Measurements from ENCODE around the gene CYGB. TPM values are rescaled to one million over a fixed set of nuclear protein-coding genes. Genes with fewer than 3 reads are reported as not detected.
"Not testable (repeated sequence)": the region's sequence is repeated elsewhere in the genome, so short reads cannot be mapped to it uniquely, and the experiment has no call there.

Gene CYGB
- total RNA-seq, 2 experiments from 2014 or later, result not detected

GRCh38 chr17:76543826-76544545 is 6.5 kb upstream of the CYGB start:
- ChIA-PET CTCF (interaction anchor here (0.6 to 3.7 kb wide), 7 partner anchors 13 to 137 kb away, joined by 3 to 25 read pairs (median 5); partner anchors contain the start of gene ST6GALNAC2), POLR2A (no interaction called here)

GRCh38 chr17:76543482-76543825 is 5.9 kb upstream of the CYGB start:
- CTCF ChIA-PET, result interaction anchor here (0.6 to 1.6 kb wide), 6 partner anchors 13 to 138 kb away, joined by 3 to 7 read pairs (median 4); partner anchors contain the start of gene ST6GALNAC2
- POLR2A ChIA-PET, result no interaction called here

GRCh38 chr17:76542984-76543383 is 5.5 kb upstream of the CYGB start:
- ChIA-PET POLR2A (no interaction called here), CTCF (interaction anchor here (1.3 to 1.6 kb wide), 5 partner anchors 14 to 138 kb away, joined by 3 to 7 read pairs (median 5); partner anchors contain the start of gene ST6GALNAC2)

- ChIA-PET POLR2A (no interaction called here), CTCF (interaction anchor here (1.2 to 1.6 kb wide), 6 partner anchors 9 to 139 kb away, joined by 3 to 7 read pairs (median 4); partner anchors contain the start of gene ST6GALNAC2)
These were observed 5.1 kb upstream of the CYGB start for GRCh38 chr17:76542566-76542971.

GRCh38 chr17:76541739-76542454 is 4.4 kb upstream of the CYGB start:
- CTCF ChIA-PET, result interaction anchor here (1.2 kb wide), 1 partner anchor 10 kb away, joined by 4 read pairs; no protein-coding TSS in a partner anchor
- POLR2A ChIA-PET, result no interaction called here

GRCh38 chr17:76540381-76541300 is 3.1 kb upstream of the CYGB start:
- ChIA-PET CTCF (interaction anchor here (0.6 to 2.2 kb wide), 2 partner anchors 18 to 75 kb away, joined by 3 to 10 read pairs; no protein-coding TSS in a partner anchor), POLR2A (no interaction called here)

- ChIA-PET POLR2A (no interaction called here), CTCF (interaction anchor here (2.2 kb wide), 1 partner anchor 17 kb away, joined by 10 read pairs; no protein-coding TSS in a partner anchor)
These were observed 2.2 kb upstream of the CYGB start, which contains the start of gene PRCD for GRCh38 chr17:76539631-76540271. Gene PRCD, plus strand, starts transcription at chr17:76540044. Its CDS starts 98 bp downstream, at chr17:76540142.

GRCh38 chr17:76538941-76539570 is 1.5 kb upstream of the CYGB start:
- ChIA-PET CTCF (interaction anchor here (2.2 kb wide), 1 partner anchor 16 kb away, joined by 10 read pairs; no protein-coding TSS in a partner anchor), POLR2A (no interaction called here)

- POLR2A ChIA-PET, result interaction anchor here (1.4 kb wide), 1 partner anchor 10 kb away, joined by 3 read pairs; no protein-coding TSS in a partner anchor
These were observed 897 bp upstream of the CYGB start for GRCh38 chr17:76538281-76538931.

GRCh38 chr17:76537288-76537577 is 276 bp downstream of the CYGB start:
- POLR2A ChIA-PET, result interaction anchor here (1.4 kb wide), 1 partner anchor 9 kb away, joined by 3 read pairs; no protein-coding TSS in a partner anchor
- CTCF ChIA-PET, result interaction anchor here (0.8 to 1.3 kb wide), 3 partner anchors 8 to 14 kb away, joined by 3 to 6 read pairs (median 3); no protein-coding TSS in a partner anchor

More at GRCh38 chr17:76538281-76538931, 897 bp upstream of the CYGB start:
- CTCF ChIA-PET, result interaction anchor here (0.7 kb wide), 1 partner anchor 16 kb away, joined by 3 read pairs; no protein-coding TSS in a partner anchor

GRCh38 chr17:76536511-76537287 is 810 bp downstream of the CYGB start:
- ChIA-PET POLR2A (interaction anchor here (1.4 kb wide), 1 partner anchor 9 kb away, joined by 3 read pairs; no protein-coding TSS in a partner anchor), CTCF (interaction anchor here (0.8 to 1.3 kb wide), 4 partner anchors 9 to 14 kb away, joined by 3 to 6 read pairs (median 4); no protein-coding TSS in a partner anchor)

GRCh38 chr17:76535788-76536510 is 1.6 kb downstream of the CYGB start:
- ChIA-PET POLR2A (no interaction called here), CTCF (interaction anchor here (1.1 to 1.3 kb wide), 3 partner anchors 10 to 24 kb away, joined by 3 to 4 read pairs (median 3); no protein-coding TSS in a partner anchor)

GRCh38 chr17:76534831-76535732 is 2.4 kb downstream of the CYGB start:
- ChIA-PET CTCF (interaction anchor here (1.1 to 1.3 kb wide), 2 partner anchors 12 to 25 kb away, joined by 3 to 4 read pairs; no protein-coding TSS in a partner anchor), POLR2A (no interaction called here)

- POLR2A ChIA-PET, CTCF ChIA-PET: not testable (repeated sequence)
These were observed 3.7 kb downstream of the CYGB start for GRCh38 chr17:76533640-76534359.
